Uterus (tissue), 4 donors: ENCODE results near the gene EXO5. TPM values are rescaled to one million over a fixed set of nuclear protein-coding genes. Genes with fewer than 3 reads are reported as not detected.
"Not testable (repeated sequence)": the region's sequence is repeated elsewhere in the genome, so short reads cannot be mapped to it uniquely, and the experiment has no call there.

ENCODE experiments used
- DNase-seq, 2 donors: peaks; one replicate each; pipeline ENCODE4 v3.0.0-alpha.2; 2019 to 2020
- H3K27ac ChIP-seq, 2 donors: fragments of 200-600 bp; sonication (generic); 1 replicate in 1 of 2; 2 replicates in 1 of 2; pipeline ENCODE4 v1.5.1; 2016 to 2018
- H3K27me3 ChIP-seq, 2 donors: fragments of 200-600 bp; sonication (generic); one replicate each; pipeline ENCODE4 v1.5.1; 2018 to 2019; ENCODE audit warnings: control low read depth in 1 of 2
- H3K36me3 ChIP-seq, 2 donors: fragments of 200-600 bp; sonication (generic); one replicate each; pipeline ENCODE4 v1.5.1; 2019; ENCODE audit warnings: control low read depth in 1 of 2
- H3K4me1 ChIP-seq, 2 donors: fragments of 200-600 bp; sonication (generic); one replicate each; pipeline ENCODE4 v1.5.1; 2018 to 2019; ENCODE audit warnings: control low read depth in 1 of 2
- H3K4me3 ChIP-seq, 2 donors: fragments of 200-600 bp; sonication (generic); 1 replicate in 1 of 2; 2 replicates in 1 of 2; pipeline ENCODE4 v1.5.1; 2018 to 2019; ENCODE audit warnings: mild to moderate bottlenecking in 1 of 2
- H3K9me3 ChIP-seq, 2 donors: fragments of 200-600 bp; sonication (generic); one replicate each; pipeline ENCODE4 v1.5.1; 2019; ENCODE audit warnings: control low read depth in 1 of 2
- POLR2A ChIP-seq, 2 donors: fragments of 450-650 bp; IDR thresholded peaks; one replicate each; pipeline ENCODE4 v1.6.1; 2016; ENCODE audit warnings: antibody characterized with exemption in 2 of 2, mild to moderate bottlenecking in 1 of 2, moderate library complexity in 1 of 2
- intact Hi-C: fragments of 100-400 bp; cut with DNase I; formaldehyde crosslinking; loops from one replicate; pipeline ENCODE4 v1.15.1; 2023; ENCODE audit warnings: low total_unique reads
- total RNA-seq, 4 donors: library from RNA; depleted of rRNA in 3 of 4; stranded (reverse); fragments of >200 nt in 3 of 4; gene quantifications; one replicate each; pipeline versions ENCODE4 v1.1.0 to v1.2.4, GENCODE V29; 2014 to 2023
- TF ChIP-seq, protein P1 (sequence below), 4 experiments: fragments of 200-600 bp in 2 of 4; fragments of 450-650 bp in 2 of 4; sonication (generic) in 2 of 4; IDR thresholded peaks; one replicate each; pipeline ENCODE4 v1.5.1; 2016 to 2019; ENCODE audit warnings: antibody characterized with exemption in 4 of 4, mild to moderate bottlenecking in 2 of 4, moderate library complexity in 1 of 4
- donor health status: DM: yes; HTN: yes; CAD: no.

The EXO5 gene
- total RNA-seq, 4 donors from 2014 or later = 5.3 to 22.6 (median 8.2) TPM

DNA sequence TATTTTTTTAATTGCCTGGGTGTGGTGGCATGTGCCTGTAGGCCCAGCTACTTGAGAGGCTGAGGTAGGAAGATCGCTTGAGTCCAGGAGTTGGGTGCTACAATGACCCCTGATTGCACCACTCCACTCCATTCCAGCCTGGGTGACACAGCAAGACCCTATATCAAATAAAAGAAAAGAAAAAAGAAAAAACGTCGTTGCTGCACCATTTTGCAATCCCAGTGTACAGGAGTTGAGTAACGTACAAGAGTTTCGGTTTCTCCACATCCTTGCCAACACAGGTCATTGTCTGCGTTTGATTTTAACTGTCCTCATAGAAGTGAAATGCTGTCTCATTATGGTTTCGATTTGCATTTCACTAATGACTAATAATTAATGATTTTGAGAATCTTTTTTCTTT lies 30.8 kb downstream of the EXO5 start:
- H3K36me3 ChIP-seq = no peaks in the 10 kb centered on the region
- TF ChIP-seq POLR2A (IDR thresholded peaks at IDR 0.05) = no peak
- TF ChIP-seq, protein P1, sequence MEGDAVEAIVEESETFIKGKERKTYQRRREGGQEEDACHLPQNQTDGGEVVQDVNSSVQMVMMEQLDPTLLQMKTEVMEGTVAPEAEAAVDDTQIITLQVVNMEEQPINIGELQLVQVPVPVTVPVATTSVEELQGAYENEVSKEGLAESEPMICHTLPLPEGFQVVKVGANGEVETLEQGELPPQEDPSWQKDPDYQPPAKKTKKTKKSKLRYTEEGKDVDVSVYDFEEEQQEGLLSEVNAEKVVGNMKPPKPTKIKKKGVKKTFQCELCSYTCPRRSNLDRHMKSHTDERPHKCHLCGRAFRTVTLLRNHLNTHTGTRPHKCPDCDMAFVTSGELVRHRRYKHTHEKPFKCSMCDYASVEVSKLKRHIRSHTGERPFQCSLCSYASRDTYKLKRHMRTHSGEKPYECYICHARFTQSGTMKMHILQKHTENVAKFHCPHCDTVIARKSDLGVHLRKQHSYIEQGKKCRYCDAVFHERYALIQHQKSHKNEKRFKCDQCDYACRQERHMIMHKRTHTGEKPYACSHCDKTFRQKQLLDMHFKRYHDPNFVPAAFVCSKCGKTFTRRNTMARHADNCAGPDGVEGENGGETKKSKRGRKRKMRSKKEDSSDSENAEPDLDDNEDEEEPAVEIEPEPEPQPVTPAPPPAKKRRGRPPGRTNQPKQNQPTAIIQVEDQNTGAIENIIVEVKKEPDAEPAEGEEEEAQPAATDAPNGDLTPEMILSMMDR (IDR thresholded peaks at IDR 0.05) = no peak
- intact Hi-C loops = no loop called here

DNA sequence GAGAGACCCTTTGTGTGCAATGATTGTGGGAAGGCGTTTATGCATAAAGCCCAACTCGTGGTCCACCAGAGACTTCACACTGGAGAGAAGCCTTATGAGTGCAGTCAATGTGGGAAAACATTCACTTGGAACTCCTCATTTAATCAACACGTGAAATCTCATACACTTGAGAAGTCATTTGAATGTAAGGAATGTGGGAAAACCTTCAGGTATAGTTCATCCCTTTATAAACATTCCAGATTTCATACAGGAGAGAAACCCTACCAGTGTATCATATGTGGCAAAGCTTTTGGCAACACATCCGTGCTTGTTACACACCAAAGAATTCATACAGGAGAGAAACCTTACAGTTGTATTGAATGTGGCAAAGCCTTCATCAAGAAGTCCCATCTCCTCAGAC lies 38.4 kb downstream of the EXO5 start:
- TF ChIP-seq, protein P1 (IDR thresholded peaks at IDR 0.05) = no peak
- no peak for TF ChIP-seq POLR2A (IDR thresholded peaks at IDR 0.05)
- no peaks in the 10 kb centered on the region for H3K36me3 ChIP-seq
- intact Hi-C loops = no loop called here
- DNase-seq = no peak
- no peak overlapping the region for H3K4me3 ChIP-seq
- H3K9me3 ChIP-seq = no peaks in the 10 kb centered on the region
- no peaks in the 10 kb centered on the region for H3K27me3 ChIP-seq
- no peak overlapping the region for H3K27ac ChIP-seq
- no peaks in the 10 kb centered on the region for H3K4me1 ChIP-seq

More for the DNA sequence above, 30.8 kb downstream of the EXO5 start:
- Histone ChIP-seq H3K27ac (no peak overlapping the region), H3K4me1 (no peaks in the 10 kb centered on the region), H3K4me3 (no peak overlapping the region), H3K27me3 (no peaks in the 10 kb centered on the region), H3K9me3 (no peaks in the 10 kb centered on the region)
- no peak for DNase-seq

DNA sequence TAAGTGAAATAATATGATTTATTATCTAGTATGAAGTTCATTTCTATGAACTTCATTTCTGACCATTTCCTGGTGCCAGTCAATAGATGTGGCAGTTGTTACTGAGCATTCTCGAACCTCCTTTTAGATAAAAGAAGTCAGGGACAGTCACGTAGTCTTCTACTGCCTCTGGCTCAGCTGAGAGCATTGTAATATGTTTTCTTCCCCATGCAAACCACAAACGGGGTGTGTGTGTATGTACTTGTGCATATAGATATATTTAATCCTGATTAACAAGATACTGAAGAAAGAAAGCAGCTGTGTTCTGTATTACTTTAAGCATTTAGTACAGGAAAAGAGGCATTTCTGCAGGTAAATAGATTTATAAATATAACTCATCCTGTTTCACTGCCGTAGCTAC lies 44.5 kb downstream of the EXO5 start:
- no peak for DNase-seq
- Histone ChIP-seq H3K36me3 (no peaks in the 10 kb centered on the region), H3K9me3 (no peaks in the 10 kb centered on the region), H3K27me3 (no peaks in the 10 kb centered on the region), H3K4me3 (no peak overlapping the region), H3K27ac (no peak overlapping the region), H3K4me1 (no peaks in the 10 kb centered on the region)
- intact Hi-C loops = no loop called here
- TF ChIP-seq, protein P1 (IDR thresholded peaks at IDR 0.05) = no peak
- TF ChIP-seq POLR2A (IDR thresholded peaks at IDR 0.05) = no peak

DNA sequence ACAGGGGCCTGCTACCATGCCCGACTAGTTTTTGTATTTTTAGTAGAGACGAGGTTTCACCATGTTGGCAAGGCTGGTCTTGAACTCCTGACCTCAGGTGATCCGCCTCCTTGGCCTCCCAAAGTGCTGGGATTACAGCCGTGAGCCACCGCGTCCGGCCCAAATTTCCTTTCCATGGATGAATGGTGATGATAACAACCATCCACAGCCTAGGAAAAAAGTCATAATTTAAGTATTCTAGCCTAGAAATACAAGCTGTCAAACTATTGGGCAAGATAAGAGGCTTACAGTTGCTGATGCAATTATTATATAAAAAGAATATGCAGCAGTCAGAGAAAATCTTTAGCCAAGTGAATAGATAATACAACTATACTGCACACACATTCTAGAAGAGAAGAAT lies 46.2 kb downstream of the EXO5 start:
- intact Hi-C loops, H3K27me3 ChIP-seq, DNase-seq, H3K4me1 ChIP-seq, H3K9me3 ChIP-seq, H3K27ac ChIP-seq, H3K4me3 ChIP-seq, H3K36me3 ChIP-seq: not testable (repeated sequence)

DNA sequence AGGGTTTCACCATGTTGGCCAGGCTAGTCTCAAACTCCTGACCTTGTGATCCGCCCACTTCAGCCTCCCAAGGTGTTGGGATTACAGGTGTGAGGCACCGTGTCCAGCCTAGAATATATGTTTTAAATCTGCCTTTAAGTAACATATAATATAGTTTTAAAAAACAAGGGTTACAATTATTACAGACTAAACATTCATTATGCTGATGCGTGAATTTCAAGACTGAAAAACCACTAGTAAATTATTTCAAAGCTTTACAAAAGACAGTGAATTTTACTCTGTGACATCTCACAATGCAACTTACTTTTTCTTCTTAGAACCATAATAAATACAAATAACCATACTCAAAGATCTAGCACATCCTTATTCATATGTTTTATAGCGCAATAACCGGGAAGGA lies 47.6 kb downstream of the EXO5 start:
- Histone ChIP-seq H3K27me3 (no peaks in the 10 kb centered on the region), H3K36me3 (no peaks in the 10 kb centered on the region), H3K27ac (no peak overlapping the region), H3K4me1 (no peaks in the 10 kb centered on the region), H3K4me3 (no peak overlapping the region), H3K9me3 (no peaks in the 10 kb centered on the region)
- TF ChIP-seq, protein P1 (IDR thresholded peaks at IDR 0.05) = no peak
- TF ChIP-seq POLR2A (IDR thresholded peaks at IDR 0.05) = no peak
- intact Hi-C loops = no loop called here
- DNase-seq = no peak

DNA sequence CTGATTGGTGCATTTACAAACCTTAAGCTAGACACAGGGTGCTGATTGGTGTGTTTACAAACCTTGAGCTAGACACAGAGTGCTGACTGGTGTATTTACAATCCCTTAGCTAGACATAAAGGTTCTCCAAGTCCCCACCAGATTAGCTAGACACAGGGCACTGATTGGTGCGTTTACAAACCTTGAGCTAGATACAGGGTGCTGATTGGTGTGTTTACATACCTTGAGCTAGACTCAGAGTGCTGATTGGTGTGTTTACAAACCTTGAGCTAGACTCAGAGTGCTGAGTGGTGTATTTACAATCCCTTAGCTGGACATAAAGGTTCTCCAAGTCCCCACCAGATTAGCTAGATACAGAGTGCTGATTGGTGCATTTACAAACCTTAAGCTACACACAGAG lies 49.7 kb downstream of the EXO5 start:
- H3K36me3 ChIP-seq, H3K27ac ChIP-seq, intact Hi-C loops, H3K4me3 ChIP-seq, H3K27me3 ChIP-seq, DNase-seq, H3K9me3 ChIP-seq, H3K4me1 ChIP-seq: not testable (repeated sequence)
